ELF-1 (cell line): ENCODE data around the gene MVB12B.

ENCODE experiments used
- DNase-seq: peaks from one replicate; pipeline ENCODE4 v3.0.0-alpha.2; 2016; ENCODE audit warnings: low read depth, low spot score

The MVB12B gene

DNA sequence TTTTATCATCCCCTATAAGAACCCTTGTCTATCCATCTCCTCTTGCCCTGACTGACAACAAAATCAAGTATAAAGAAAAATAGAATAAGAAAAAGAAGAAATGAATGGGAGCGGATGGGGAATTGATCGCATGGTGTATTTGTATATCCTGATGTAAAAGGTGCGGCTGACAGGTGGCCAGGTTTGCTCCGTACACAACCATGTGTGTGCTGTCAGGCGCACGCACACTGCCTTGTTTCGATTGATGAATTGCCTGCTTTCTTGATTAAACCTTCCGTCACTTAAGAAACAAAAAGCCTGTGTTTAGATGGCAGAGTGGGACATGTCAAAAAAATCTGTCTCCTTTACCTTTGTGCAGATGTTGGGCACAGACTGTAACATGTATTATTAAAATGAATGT lies 102.6 kb downstream of the MVB12B start:
- no peak for DNase-seq

DNA sequence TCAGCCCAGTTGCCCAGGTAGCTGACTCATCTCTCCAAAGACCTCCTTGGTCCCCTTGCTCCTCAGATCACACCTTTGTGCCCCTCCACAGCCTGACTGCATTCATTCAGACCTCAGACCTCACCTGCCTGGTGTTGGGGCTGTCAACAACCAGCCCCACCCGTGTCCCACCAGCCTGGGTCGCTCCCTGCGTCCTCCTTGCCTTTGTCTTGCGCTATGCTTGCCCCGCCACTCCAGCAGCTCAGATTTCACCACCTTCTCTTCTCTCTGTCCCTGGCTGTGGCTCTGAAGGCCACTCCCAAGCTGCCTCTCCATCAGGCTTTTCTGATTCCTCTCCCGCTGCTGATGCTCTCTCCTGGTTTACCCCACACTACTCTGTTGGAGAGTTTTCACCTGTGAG lies 103.5 kb downstream of the MVB12B start:
- DNase-seq: no peak

- no peak for DNase-seq
Observed at GRCh38 chr9:126431077-126431742, 104.6 kb downstream of the MVB12B start.

DNA sequence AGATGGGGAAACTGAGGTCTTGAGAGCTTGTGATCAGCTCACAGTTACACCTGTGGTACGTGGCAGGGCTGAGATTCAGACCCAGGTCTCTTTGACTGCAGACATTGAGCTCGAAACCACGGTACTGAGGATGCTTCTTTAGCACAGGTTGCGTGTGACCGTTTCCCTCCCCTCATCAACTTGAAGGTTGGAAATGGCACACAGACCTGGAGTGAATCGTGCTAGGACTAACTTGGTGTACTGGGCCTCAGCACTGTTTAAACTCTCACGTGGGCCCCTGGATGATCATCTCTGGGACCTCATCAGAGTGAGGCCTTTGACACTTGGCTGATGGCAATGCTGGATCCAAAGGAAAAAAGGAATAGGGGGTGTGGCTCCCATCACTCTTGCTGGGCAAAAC lies 106.0 kb downstream of the MVB12B start:
- no peak for DNase-seq

DNA sequence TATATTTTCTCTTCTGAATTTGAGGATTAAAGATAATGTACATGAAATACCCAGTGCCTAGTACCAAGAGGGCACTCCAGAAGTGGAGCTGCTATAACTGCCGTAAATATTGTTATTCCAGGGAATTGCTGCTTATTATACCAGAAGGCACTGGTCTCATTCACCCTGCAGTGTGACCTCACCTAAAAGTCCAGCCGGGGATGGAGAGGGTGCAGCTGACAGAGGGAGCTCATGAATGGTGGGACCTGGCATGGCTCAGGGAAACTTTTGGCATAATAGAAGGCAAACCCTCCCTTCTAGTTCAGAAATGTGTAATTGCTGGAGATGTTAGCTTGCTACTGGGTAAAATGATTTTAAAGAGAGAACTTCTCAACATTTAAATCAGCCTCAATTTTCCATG lies 108.5 kb downstream of the MVB12B start:
- no peak for DNase-seq

- DNase-seq: no peak
Observed at GRCh38 chr9:126435626-126436025, 109.0 kb downstream of the MVB12B start.

GRCh38 chr9:126436545-126437267 lies 110.1 kb downstream of the MVB12B start:
- no peak for DNase-seq

GRCh38 chr9:126437268-126437666 lies 110.6 kb downstream of the MVB12B start:
- no peak for DNase-seq

GRCh38 chr9:126437701-126438100 lies 111.1 kb downstream of the MVB12B start:
- DNase-seq: no peak

DNA sequence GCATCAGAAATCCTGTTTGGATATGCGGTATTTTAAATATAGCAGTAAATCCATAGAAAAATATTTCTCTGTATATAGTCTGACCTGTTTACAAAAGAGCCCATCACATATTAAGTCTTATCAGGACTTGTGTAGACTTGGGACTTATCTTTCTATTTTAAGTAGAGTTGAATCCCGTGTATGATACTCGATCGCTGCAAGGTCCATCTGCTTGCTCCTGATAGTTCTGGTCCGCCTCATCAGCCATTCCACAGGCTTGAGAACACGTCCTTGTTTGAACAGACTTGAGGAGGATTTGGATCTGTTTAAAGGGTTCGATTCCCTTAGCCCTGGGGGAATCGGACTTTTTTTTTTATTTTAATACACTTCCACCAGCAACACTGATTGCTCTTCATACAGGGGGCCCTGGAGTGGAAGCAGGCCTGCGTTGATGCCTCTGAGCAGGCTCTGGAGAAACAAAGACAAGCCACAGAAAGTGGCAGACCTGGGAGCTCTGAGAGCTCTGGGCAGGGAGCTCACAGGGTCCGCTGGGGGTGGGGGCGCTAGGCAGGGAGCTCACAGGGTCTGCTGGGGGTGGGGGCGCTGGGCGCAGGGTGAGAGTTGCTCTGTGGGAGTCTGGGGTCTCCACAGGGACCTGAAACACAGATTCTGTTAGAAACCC lies 112.2 kb downstream of the MVB12B start:
- DNase-seq: no peak

DNA sequence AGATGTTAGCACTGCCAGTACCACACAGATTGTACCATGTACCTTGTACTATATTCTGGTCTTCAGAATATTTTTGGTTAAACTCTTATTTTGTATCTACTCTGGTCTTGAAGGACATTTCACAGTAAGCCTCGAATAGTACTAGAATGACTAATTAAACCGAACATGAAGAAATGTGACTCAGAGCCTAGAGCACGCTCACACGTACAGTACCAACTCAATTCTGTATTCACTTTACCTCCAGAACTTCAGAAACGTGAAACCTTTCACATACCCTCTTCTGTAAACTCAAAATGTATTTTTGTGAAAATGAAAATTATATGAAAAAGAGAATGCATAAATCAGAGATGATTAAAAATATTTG lies 112.8 kb downstream of the MVB12B start:
- no peak for DNase-seq

DNA sequence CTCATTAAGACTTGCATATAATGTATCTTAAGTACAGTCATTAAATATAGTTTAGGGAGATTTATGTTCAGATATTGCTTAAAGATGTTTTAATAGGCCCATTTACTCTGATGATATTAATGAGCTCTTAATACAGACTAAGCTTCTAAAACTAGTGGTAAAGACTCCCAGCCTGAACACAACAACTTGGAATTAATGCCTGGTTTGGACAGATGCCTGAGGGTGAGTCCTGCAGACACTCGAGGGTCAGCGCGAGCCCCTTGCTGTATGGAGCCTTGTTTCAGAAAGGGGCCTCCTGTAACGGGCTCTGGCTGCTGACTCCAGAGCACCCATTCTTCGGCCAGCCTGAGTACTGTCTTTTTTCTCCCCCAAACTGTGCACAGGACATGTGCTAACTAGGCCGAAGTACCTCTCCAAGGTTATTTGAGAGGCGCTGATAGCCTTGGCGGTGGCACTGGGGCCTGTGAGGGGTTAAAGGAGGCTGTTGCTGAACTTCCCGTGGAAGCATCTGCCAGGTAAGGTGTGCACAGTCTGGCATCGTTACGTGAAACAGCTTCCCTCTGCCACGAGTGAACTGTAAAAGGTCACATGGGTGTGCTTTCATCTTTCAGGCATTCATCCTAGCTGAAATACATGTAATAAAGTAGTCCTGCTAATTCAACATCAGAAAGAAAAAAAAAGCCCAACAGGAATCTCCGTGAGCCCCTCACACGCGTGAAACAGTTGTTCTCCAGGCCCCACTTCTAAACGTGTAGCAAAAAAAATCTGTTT lies 113.4 kb downstream of the MVB12B start:
- DNase-seq: no peak

GRCh38 chr9:126440940-126441339 lies 114.3 kb downstream of the MVB12B start:
- DNase-seq: no peak

GRCh38 chr9:126442636-126443035 lies 116.0 kb downstream of the MVB12B start:
- DNase-seq: no peak

DNA sequence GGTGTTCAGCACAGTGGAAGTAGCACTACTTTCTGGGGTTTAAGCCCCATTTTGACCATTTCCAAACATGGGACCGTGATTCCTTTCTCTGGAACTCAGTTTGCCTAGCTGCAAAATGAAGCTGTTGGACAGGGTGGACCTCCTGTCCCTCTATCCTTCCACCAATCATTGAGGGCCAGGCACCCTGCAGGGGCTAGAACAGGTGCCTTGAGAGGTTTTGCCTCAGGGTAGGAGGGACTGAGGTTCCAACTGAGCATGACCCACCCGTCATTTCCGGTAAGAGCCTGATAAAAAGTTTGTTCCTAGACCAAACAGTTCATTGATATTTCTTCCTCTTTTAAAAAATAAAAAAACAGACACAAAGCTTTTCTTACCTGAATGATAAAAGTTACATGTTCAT lies 116.5 kb downstream of the MVB12B start:
- no peak for DNase-seq

- DNase-seq: no peak
Observed at GRCh38 chr9:126448136-126448535, 121.5 kb downstream of the MVB12B start.

DNA sequence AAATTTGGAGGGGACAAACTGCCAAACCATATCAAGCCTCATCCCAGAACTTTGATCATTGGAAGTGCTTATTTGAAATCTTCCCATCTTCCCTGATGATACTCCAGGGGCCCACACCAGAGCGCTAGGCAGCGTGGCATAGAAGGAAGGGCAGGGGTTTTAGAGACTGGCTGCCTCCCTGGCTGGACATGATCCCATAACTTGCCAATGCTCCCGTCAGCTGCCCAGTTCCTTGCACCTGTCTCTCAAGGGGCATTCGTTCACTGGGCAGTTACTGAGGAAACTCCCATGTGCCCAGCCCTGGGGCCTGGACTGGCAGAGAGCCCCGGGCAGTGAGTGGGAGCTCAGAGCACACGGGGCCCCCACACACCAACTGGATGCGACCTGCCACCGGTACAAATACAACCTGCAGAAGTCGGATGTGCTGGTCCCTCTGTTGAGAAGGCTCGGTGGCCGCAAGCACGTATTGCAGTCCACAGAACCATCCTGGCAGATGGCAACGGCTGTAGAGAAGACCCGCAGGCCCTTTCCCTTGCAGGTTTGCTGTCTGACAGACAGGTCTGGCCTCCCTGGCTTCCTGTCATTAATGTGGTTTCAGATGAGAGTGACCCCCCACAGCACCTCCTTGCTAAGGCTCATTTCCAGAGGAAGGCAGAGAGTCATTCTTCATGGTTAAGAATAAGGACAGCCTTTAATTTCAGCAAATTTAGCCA lies 122.4 kb downstream of the MVB12B start:
- DNase-seq: no peak

GRCh38 chr9:126449725-126450667 lies 123.4 kb downstream of the MVB12B start:
- DNase-seq: no peak

- no peak for DNase-seq
Observed at GRCh38 chr9:126450668-126451205, 124.1 kb downstream of the MVB12B start.

GRCh38 chr9:126451316-126451885 lies 124.8 kb downstream of the MVB12B start:
- DNase-seq: no peak
